DOHH2 (cell line): ENCODE results near the gene LCN2.

Experiments
- CTCF ChIP-seq: fragments of 200-600 bp; sonication (generic); IDR thresholded peaks from one replicate; pipeline ENCODE4 v1.5.1; 2014; ENCODE audit warnings: antibody characterized with exemption, mild to moderate bottlenecking, low read depth, low read length; ENCODE audit not compliant: poor library complexity, severe bottlenecking
- EZH2phosphoT487 ChIP-seq: fragments of 200-600 bp; sonication (generic); IDR thresholded peaks from 2 replicates; pipeline ENCODE4 v1.6.1; 2017; ENCODE audit warnings: borderline replicate concordance, mild to moderate bottlenecking, antibody characterized with exemption, low read length, moderate library complexity, mixed read lengths

GRCh38 chr9:128113526-128114325 is 35.5 kb upstream of the LCN2 start:
- TF ChIP-seq CTCF (no peak), EZH2phosphoT487 (no peak)
